ENCODE results near the gene FLT1.

Gene FLT1

GRCh38 chr13:28528388-28528787 lies 33.5 kb upstream of the FLT1 start:
- no peak for DNase-seq

- no peak for DNase-seq
Observed at GRCh38 chr13:28527629-28528028, 32.7 kb upstream of the FLT1 start.

- DNase-seq: no peak
Observed at GRCh38 chr13:28526876-28527275, 31.9 kb upstream of the FLT1 start.

DNA sequence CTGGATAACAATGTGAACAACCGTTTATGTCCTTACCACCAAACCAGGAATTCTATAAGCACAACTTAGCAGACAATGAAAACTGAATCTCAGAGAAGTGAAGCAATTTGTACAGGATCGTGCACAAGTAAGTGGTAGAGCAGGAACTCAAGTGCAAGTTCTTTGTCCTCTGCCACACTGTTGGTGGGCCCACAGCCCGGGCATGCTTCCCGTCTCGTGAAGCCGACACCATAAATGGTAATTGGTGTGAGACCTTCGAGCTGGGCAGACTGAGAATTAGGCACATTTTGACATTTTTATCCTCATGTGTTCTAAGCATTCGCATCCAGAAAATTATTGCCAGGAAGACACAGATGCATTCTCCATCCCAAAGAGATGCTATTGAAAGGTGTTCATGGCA lies 27.9 kb upstream of the FLT1 start:
- DNase-seq: no peak

DNA sequence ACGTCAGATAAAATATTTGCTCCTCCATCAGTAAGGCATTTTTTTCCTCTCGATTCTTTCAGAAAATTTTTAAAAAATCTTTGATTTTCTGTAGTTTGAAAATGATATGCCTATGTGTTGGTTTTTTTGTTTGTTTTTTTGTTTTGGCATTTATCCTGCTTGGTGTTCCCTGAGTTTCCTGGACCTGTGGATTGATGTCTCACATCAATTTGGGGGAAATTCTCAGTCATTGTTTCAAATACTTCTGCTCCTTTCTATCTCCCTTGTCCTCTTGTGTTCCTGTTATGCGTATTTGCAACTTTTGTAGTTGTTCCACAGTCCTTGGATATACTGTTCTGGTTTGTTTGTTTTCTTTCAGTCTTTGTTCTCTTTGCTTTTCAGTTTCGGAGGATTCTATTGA lies 18.8 kb upstream of the FLT1 start:
- DNase-seq: no peak

GRCh38 chr13:28510542-28510941 lies 15.6 kb upstream of the FLT1 start:
- DNase-seq: no peak

GRCh38 chr13:28510066-28510465 lies 15.1 kb upstream of the FLT1 start:
- DNase-seq: no peak

- DNase-seq: no peak
Observed at GRCh38 chr13:28505543-28506135, 10.7 kb upstream of the FLT1 start.

GRCh38 chr13:28503182-28503967 lies 8.4 kb upstream of the FLT1 start:
- DNase-seq: no peak

- DNase-seq: no peak
Observed at GRCh38 chr13:28501547-28501946, 6.6 kb upstream of the FLT1 start.

DNA sequence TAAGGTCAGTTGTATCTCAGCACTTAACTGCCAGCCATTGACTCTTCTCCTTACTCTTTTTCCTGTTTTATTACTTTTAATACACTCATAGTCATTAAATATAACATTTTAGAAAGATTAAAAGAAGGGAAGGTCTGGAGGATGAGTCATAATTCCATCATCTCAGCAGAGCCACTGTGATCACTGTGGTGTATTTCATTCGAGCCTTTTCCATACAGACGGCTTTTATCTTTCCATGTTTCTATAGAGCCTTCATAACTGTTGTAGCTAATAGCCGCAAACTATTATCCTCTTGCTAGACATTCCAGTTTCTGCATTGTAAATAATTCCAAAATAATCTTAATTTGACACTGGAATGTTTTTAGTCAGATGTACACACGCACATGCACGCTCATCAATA lies 4.7 kb upstream of the FLT1 start:
- DNase-seq: no peak

DNA sequence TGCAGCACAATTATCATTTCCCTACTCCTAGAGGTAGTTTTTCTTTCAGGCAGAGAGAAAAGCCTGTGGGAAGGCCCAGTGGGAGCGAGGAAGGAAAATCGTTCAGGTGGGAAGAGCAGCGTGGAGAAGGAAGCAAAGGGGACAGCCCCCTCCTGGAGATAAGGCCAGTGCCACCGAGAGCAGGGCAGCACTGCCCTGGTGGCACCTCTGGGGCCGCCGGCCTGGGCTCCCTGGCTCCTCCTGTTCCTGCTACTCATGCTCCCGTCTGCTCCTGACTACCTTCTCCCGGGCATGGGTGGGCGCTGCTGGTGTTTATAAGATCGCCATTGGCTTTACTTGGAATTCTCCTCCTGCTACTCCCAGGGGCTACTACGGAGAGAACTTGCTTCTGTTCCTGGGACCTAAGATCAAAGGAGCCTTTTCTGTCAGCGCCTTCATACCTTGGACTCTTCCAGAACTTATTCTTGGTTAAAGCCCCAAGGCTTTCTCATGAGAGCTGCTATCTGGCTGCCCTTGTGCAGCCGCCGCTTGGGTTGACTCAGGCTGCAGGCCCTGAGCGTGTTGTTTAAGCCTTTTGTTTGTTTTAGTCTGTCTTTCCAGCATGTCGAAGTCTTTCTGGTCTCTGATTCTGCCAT lies 3.7 kb upstream of the FLT1 start:
- DNase-seq: no peak

- DNase-seq: no peak
Observed at GRCh38 chr13:28497143-28497876, 2.4 kb upstream of the FLT1 start.

- DNase-seq: no peak
Observed at GRCh38 chr13:28496188-28496564, 1.2 kb upstream of the FLT1 start.

- no peak for DNase-seq
Observed at GRCh38 chr13:28495538-28496187, 735 bp upstream of the FLT1 start.

DNA sequence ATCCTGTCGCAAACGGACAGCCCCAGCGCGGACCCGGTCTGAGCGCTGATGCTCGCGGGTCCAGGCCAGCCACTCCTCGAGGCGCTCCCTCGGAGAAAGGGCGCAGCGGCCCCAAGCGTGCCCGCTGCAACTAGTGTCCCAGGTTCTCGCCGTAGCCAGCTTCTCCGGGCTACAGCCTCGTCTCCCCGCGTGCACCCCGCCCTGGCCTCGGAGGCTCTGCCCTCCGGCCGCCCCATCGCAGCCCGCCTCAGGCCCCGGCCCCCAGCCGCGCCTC lies 487 bp downstream of the FLT1 start:
- DNase-seq: no peak

DNA sequence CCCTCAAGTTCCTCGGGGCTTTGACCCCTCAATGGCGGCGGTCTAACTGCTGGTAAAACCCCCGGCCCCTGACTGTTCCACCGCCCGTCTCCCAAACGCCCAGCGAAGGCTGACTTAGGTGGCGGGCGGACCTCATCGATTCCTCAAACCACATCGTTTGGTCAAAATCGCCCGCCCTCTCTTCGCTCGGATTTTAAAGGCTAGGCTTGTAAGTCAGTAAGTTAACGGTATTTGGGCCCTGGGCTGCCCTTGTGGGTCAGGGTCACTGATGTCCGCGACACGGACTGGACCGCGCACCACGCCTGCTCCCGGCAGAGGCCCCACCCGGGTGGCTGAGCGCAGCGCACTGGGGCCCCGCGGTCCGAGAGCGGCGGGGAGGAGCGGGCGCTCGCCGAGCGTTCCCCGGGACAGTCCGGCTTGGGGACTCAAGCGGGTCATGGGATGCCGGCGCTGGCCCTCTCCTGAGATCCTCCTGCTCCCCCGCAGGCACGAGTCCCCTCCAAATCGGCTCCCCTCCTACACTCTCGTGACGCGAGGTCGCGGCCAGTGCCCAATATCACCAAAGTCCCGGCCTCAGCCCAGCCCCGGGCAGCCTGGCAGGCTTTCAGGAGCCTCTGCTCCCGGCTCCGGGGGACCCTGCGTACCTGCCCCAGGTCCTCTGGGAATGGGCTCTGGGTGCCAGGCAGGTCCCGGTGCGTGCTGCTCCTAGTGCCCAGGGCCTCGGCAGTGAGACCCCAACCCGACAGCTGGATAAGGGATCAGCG lies 1.0 kb downstream of the FLT1 start:
- DNase-seq: no peak

DNA sequence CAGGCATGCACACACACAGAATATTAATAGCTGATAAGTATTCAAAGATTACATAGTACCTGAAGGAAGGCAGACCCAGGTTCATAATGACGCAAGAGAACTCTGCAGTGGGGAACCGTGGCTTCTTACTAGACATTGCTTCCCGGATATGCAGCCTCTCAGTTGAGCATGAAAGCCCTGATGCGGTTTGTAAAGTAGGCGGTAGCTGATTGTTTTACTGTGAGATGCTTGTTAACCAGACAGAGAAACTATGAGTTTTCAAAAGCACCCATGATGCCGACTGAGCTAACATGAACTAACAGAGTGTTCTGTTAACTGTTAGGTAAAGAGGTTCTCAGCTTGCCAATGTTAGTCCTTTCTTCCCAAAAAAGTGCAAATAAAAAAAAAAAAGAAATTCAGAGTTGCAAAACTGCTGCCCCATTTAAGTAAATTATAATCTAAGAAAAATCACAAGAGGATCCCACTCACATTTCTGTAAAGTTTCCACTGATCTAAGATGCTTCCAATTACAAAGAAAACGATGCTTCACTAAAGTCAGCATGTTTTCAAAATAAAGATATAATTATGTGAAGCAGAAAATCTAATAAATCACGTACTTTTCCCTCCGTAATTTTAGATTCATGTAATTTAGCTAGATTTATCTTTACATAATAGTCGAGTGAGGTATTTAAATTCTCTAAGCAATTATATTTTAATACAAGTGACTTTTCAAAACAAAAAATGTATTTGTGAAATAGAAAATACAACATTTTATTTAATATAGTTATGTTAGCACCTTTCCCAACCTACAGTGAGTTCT lies 2.2 kb downstream of the FLT1 start:
- DNase-seq: peak; percentile 7

DNA sequence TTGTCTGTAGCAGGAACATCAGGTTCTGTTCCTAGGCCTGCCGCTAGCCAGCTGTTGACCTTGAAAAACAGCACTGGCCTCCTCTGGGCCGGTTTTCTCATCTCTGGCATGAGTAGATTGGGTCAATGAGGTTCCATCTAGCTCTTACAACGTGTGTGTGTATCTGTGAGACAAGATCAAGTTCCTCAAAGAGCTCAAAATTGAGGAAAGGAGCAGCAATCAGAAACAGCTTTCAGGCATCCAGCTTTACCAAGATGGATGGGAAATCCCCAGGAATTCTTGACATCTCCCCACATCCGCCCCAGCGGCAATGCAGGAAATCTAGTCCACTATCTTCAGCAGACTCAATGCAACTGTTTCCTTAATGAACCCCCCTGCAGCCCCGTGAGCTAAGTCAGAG lies 4.9 kb downstream of the FLT1 start:
- DNase-seq: no peak

GRCh38 chr13:28489524-28489931 lies 5.4 kb downstream of the FLT1 start:
- no peak for DNase-seq

DNA sequence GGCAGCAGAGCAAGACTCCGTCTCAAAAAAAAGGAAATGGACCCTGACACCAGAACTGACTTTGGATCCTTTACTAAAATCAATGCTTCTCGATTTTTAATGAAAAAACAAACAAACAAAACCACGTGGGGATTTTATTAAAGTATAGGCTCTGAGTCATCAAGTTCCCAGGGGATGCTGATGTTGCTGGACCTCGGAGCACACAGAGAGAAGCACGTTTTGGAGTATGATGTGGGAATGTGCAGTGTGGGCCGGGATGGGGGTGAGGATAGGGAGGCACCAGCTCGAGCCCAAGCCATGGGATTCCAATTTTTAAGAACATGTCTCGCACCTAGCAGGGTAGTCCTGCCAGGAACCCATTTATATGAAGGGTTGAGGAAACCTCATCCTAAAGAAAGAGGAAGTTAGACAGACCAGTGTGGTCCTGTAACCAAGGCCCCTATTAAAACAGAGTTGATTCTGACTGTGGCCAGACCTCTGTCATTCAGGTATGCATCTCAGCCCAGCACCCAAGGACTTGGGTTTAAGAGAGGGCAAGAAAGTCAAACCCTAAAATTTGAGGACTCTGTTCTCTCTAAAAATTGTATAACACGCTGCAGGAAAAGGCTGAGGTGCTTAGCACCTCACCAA lies 6.4 kb downstream of the FLT1 start:
- DNase-seq: no peak
